A549 (cell line): ENCODE measurements around the gene MAP1LC3A. TPM values are rescaled to one million over a fixed set of nuclear protein-coding genes. Genes with fewer than 3 reads are reported as not detected.

Experiments
- ATAC-seq, 2 experiments: fragments of 200-7000 bp in 1 of 2; fragments of >200 bp in 1 of 2; cut with Nextera tagmentation in 1 of 2; cut with Tn5 transposase in 1 of 2; 3 replicates each; pipeline versions ENCODE4 v1.8.0 to v1.9.1; 2018 to 2020; ENCODE audit warnings: mild to moderate bottlenecking in 1 of 2, moderate library complexity in 1 of 2
- CTCF ChIA-PET: fragments of 300-600 bp; sonication (Branson Sonifier 250); formaldehyde crosslinking; extraction: SDS; loops from one replicate; lab custom pipeline; 2021; ENCODE audit warnings: antibody characterized with exemption, inconsistent platforms; lab: Yijun Ruan, JAX
- POLR2A ChIA-PET: fragments of 350-600 bp; formaldehyde crosslinking; extraction: SDS; loops from one replicate; lab custom pipeline; 2021; ENCODE audit warnings: antibody characterized with exemption, inconsistent platforms; lab: Yijun Ruan, JAX
- DNase-seq, 2 experiments: peaks; one replicate each; pipeline versions ENCODE4 v3.0.0 to v3.0.0-alpha.2; 2011 to 2016; ENCODE audit warnings: low read depth in 1 of 2, low spot score in 1 of 2
- FAIRE-seq: peaks from 2 replicates; lab custom pipeline; 2011; peaks lifted over from hg19 to GRCh38; lab: Jason Lieb, UNC
- H3K27ac ChIP-seq, 2 experiments: fragments of >200 bp; sonication (Bioruptor Twin); formaldehyde crosslinking; 3 replicates each; pipeline ENCODE4 v1.5.1; 2016 to 2017
- H3K4me1 ChIP-seq: fragments of >200 bp; sonication (Bioruptor Twin); formaldehyde crosslinking; 3 replicates; pipeline ENCODE4 v1.6.1; 2016
- H3K4me2 ChIP-seq: fragments of >200 bp; sonication (Bioruptor Twin); formaldehyde crosslinking; 3 replicates; pipeline ENCODE4 v1.6.1; 2016
- H3K4me3 ChIP-seq: fragments of >200 bp; sonication (Bioruptor Twin); formaldehyde crosslinking; 3 replicates; pipeline ENCODE4 v1.5.1; 2016
- H3K9me3 ChIP-seq: fragments of >200 bp; sonication (Bioruptor Twin); formaldehyde crosslinking; 3 replicates; pipeline ENCODE4 v1.6.1; 2016
- BHLHE40 ChIP-seq: IDR thresholded peaks from 2 replicates; pipeline ENCODE4 v1.6.1; 2012; ENCODE audit warnings: low read depth, low read length, inconsistent platforms
- CBX8 ChIP-seq: fragments of 200-600 bp; sonication (generic); IDR thresholded peaks from 2 replicates; pipeline ENCODE4 v1.6.1; 2016
- CEBPB ChIP-seq, 2 experiments: fragments of >200 bp in 1 of 2; sonication (Bioruptor Twin) in 1 of 2; formaldehyde crosslinking in 1 of 2; IDR thresholded peaks; 2 replicates each; pipeline ENCODE4 v1.6.1; 2012 to 2016
- CHD4 ChIP-seq: fragments of 200-600 bp; sonication (generic); IDR thresholded peaks from 2 replicates; pipeline ENCODE4 v1.6.1; 2016; ENCODE audit warnings: antibody characterized with exemption, mild to moderate bottlenecking, borderline replicate concordance
- CTCF ChIP-seq: fragments of >200 bp; sonication (Bioruptor Twin); formaldehyde crosslinking; IDR thresholded peaks from 3 replicates; pipeline ENCODE4 v1.5.1; 2016
- ESRRA ChIP-seq: fragments of 150-350 bp; IDR thresholded peaks from 2 replicates; pipeline ENCODE4 v1.6.1; 2014; ENCODE audit warnings: mild to moderate bottlenecking, low read length, borderline replicate concordance
- HDAC2 ChIP-seq: fragments of 200-600 bp; sonication (generic); IDR thresholded peaks from 2 replicates; pipeline ENCODE4 v1.6.1; 2016
- HEYL ChIP-seq: fragments of 250-450 bp; sonication (Bioruptor Pico); IDR thresholded peaks from 2 replicates; pipeline ENCODE4 v1.8.0; 2021; ENCODE audit warnings: mild to moderate bottlenecking, moderate library complexity
- HOXA7 ChIP-seq: fragments of 250-450 bp; sonication (Bioruptor Pico); IDR thresholded peaks from 2 replicates; pipeline ENCODE4 v1.5.0; 2020; ENCODE audit warnings: mild to moderate bottlenecking, moderate library complexity
- HOXB13 ChIP-seq: fragments of 250-450 bp; sonication (Bioruptor Pico); IDR thresholded peaks from 2 replicates; pipeline ENCODE4 v1.5.0; 2020; ENCODE audit warnings: low read depth, mild to moderate bottlenecking, moderate library complexity
- JUN ChIP-seq, 2 experiments: fragments of >200 bp; sonication (Bioruptor Twin); formaldehyde crosslinking; IDR thresholded peaks; 2 replicates in 1 of 2; 3 replicates in 1 of 2; pipeline ENCODE4 v1.6.1; 2016 to 2017
- KDM1A ChIP-seq: fragments of 200-600 bp; sonication (generic); IDR thresholded peaks from 2 replicates; pipeline ENCODE4 v1.6.1; 2016; ENCODE audit warnings: low read depth, mild to moderate bottlenecking
- MAFK ChIP-seq: fragments of 450-650 bp; IDR thresholded peaks from 2 replicates; pipeline ENCODE4 v1.6.1; 2014; ENCODE audit not compliant: partially characterized antibody
- MYC ChIP-seq: IDR thresholded peaks from 2 replicates; pipeline ENCODE4 v1.6.1; 2012; ENCODE audit warnings: mild to moderate bottlenecking, inconsistent platforms, low read length, improper control_type of control experiment, borderline replicate concordance
- NR3C1 ChIP-seq: fragments of >200 bp; sonication (Bioruptor Twin); formaldehyde crosslinking; IDR thresholded peaks from 3 replicates; pipeline ENCODE4 v1.6.1; 2017
- RAD21 ChIP-seq, 2 experiments: fragments of >200 bp in 1 of 2; sonication (Bioruptor Twin) in 1 of 2; formaldehyde crosslinking in 1 of 2; IDR thresholded peaks in 1 of 2; conservative IDR thresholded peaks in 1 of 2; 2 replicates in 1 of 2; 3 replicates in 1 of 2; pipeline ENCODE4 v1.6.1; 2012 to 2018; ENCODE audit warnings: inconsistent platforms in 1 of 2
- RNF2 ChIP-seq: fragments of 200-600 bp; sonication (generic); IDR thresholded peaks from 2 replicates; pipeline ENCODE4 v1.6.1; 2016; ENCODE audit warnings: low read depth, mild to moderate bottlenecking, antibody characterized with exemption, moderate library complexity, borderline replicate concordance
- SMC3 ChIP-seq: fragments of >200 bp; sonication (Bioruptor Twin); formaldehyde crosslinking; IDR thresholded peaks from 3 replicates; pipeline ENCODE4 v1.6.1; 2018; ENCODE audit warnings: inconsistent platforms
- ZNF302 ChIP-seq: fragments of 250-450 bp; sonication (Bioruptor Pico); IDR thresholded peaks from 2 replicates; pipeline ENCODE4 v1.9.0; 2021; ENCODE audit warnings: inconsistent platforms, mild to moderate bottlenecking, moderate library complexity
- WGBS: methylation state at CpG from one replicate; pipeline ENCODE4 v1.1.6; 2017; ENCODE audit errors: missing lambda C conversion rate; 5-methylcytosine and 5-hydroxymethylcytosine counted together
- polyA plus RNA-seq, 4 experiments: library from polyadenylated mRNA; depleted of rRNA in 3 of 4; stranded (reverse); fragments of >200 nt; fragmentation: RNase III in 1 of 4; extraction: RNeasy Plus Mini Kit Qiagen cat#74134 plus additional on column Dnase treatment in 1 of 4; gene quantifications; 2 replicates in 3 of 4; 3 replicates in 1 of 4; pipeline ENCODE4 v1.2.3, GENCODE V29; 2011 to 2017
- TF ChIP-seq, protein P1 (sequence below): IDR thresholded peaks from 2 replicates; pipeline ENCODE4 v1.6.1; 2012; ENCODE audit warnings: low read depth, borderline replicate concordance

MAP1LC3A gene
- polyA plus RNA-seq, 2 of the 4 experiments (the other 2 are of a cell fraction): 4.3 to 15.7 TPM

GRCh38 chr20:34557936-34558319 lies 590 bp upstream of the MAP1LC3A start:
- peak overlapping the region; percentile 67 for H3K4me3 ChIP-seq
- WGBS: 47% methylated on average over 11 of the region's 11 CpGs
- H3K27ac ChIP-seq: peak overlapping the region; percentile 73 to 93
- peak overlapping the region; percentile 77 for H3K4me2 ChIP-seq
- H3K9me3 ChIP-seq: no peaks in the 10 kb centered on the region
- FAIRE-seq: no peak
- ChIA-PET POLR2A (interaction anchor here (0.6 to 1.2 kb wide), 3 partner anchors 21 to 255 kb away, joined by 3 to 4 read pairs (median 4); partner anchors contain the start of gene AHCY), CTCF (interaction anchor here (0.6 to 1.7 kb wide), 7 partner anchors 15 to 258 kb away, joined by 3 to 5 read pairs (median 3); partner anchors contain the start of gene DYNLRB1)
- TF ChIP-seq HOXB13 (CRISPR knock-in tag) (no peak), HOXA7 (CRISPR knock-in tag) (no peak), KDM1A (no peak), BHLHE40 (no peak), ESRRA (no peak), CHD4 (no peak), RAD21 (conservative IDR thresholded peaks at IDR 0.05 in 1 of 2, IDR thresholded peaks at IDR 0.05 in 1 of 2) (no peak)
- DNase-seq: no peak
- no peak; a peak in 1 of 6 replicates for ATAC-seq
- H3K4me1 ChIP-seq: peaks cover 23% of the 10 kb centered on the region

- ChIA-PET CTCF (interaction anchor here (0.6 to 1.8 kb wide), 7 partner anchors 8 to 148 kb away, joined by 3 to 5 read pairs (median 4); no protein-coding TSS in a partner anchor), POLR2A (interaction anchor here (1.1 to 1.2 kb wide), 2 partner anchors 33 to 61 kb away, joined by 3 to 4 read pairs; no protein-coding TSS in a partner anchor)
- WGBS: 93% methylated on average over 30 of the region's 43 CpGs
- Histone ChIP-seq H3K4me1 (peaks cover 11% of the 10 kb centered on the region; the same call in 2 of the 3 replicates), H3K4me3 (peak overlapping the region; percentile 67)
- ATAC-seq: no peak
- TF ChIP-seq HEYL (CRISPR knock-in tag) (no peak), CBX8 (no peak), RAD21 (conservative IDR thresholded peaks at IDR 0.05 in 1 of 2, IDR thresholded peaks at IDR 0.05 in 1 of 2) (no peak)
- TF ChIP-seq, all 56 proteins: peak for 0
- H3K9me3 ChIP-seq: no peaks in the 10 kb centered on the region
- peak overlapping the region; percentile 77 for H3K4me2 ChIP-seq
- DNase-seq (no peak), FAIRE-seq (no peak)
- H3K27ac ChIP-seq: peak overlapping the region in 1 of 2 experiments; percentile 93; a peak in 3 of 6 replicates
These were observed 1.0 kb downstream of the MAP1LC3A start for GRCh38 chr20:34559311-34560140.

- ATAC-seq (no peak), DNase-seq (no peak), FAIRE-seq (no peak)
- WGBS: 88% methylated on average over 6 of the region's 12 CpGs
- no peak overlapping the region for H3K27ac ChIP-seq
- peaks cover 11% of the 10 kb centered on the region; the same call in 2 of the 3 replicates for H3K4me1 ChIP-seq
- TF ChIP-seq HDAC2: no peak
- TF ChIP-seq NR3C1: no peak
- TF ChIP-seq ZNF302 (CRISPR knock-in tag): no peak
- TF ChIP-seq, protein P1, sequence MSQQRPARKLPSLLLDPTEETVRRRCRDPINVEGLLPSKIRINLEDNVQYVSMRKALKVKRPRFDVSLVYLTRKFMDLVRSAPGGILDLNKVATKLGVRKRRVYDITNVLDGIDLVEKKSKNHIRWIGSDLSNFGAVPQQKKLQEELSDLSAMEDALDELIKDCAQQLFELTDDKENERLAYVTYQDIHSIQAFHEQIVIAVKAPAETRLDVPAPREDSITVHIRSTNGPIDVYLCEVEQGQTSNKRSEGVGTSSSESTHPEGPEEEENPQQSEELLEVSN: no peak
- no peak for TF ChIP-seq KDM1A
- TF ChIP-seq HOXA7 (CRISPR knock-in tag): no peak
- TF ChIP-seq JUN (IDR thresholded peaks at IDR 0.05): no peak
- TF ChIP-seq CTCF: no peak
- no peak for TF ChIP-seq MYC
- no peak for TF ChIP-seq CEBPB (IDR thresholded peaks at IDR 0.05)
- no peak for TF ChIP-seq MAFK
- no peak for TF ChIP-seq RNF2
- TF ChIP-seq SMC3: no peak
- no peak overlapping the region for H3K4me2 ChIP-seq
- no peaks in the 10 kb centered on the region for H3K9me3 ChIP-seq
- CTCF ChIA-PET: interaction anchor here (0.8 to 1.9 kb wide), 3 partner anchors 9 to 22 kb away, joined by 3 to 5 read pairs (median 4); no protein-coding TSS in a partner anchor
- no peak overlapping the region for H3K4me3 ChIP-seq
- POLR2A ChIA-PET: no interaction called here
These were observed 1.6 kb downstream of the MAP1LC3A start for GRCh38 chr20:34560141-34560523.
